Central memory CD4-positive, alpha-beta T cell (primary cell): Measurements from ENCODE around the gene VASN.
A peak's percentile ranks its signal among the peaks of the same experiment; 100 is the strongest.
"Not testable (repeated sequence)": the region's sequence is repeated elsewhere in the genome, so short reads cannot be mapped to it uniquely, and the experiment has no call there.

Experiments used
- DNase-seq: peaks from one replicate; pipeline ENCODE4 v3.0.0; 2022
- total RNA-seq, 3 experiments: gene quantifications; one replicate each; lab custom pipeline; 2026; lab: John Stamatoyannopoulos, UW

The VASN gene
- 0.14 to 3.1 (median 0.44) reads per million in 3 experiments for total RNA-seq

DNA sequence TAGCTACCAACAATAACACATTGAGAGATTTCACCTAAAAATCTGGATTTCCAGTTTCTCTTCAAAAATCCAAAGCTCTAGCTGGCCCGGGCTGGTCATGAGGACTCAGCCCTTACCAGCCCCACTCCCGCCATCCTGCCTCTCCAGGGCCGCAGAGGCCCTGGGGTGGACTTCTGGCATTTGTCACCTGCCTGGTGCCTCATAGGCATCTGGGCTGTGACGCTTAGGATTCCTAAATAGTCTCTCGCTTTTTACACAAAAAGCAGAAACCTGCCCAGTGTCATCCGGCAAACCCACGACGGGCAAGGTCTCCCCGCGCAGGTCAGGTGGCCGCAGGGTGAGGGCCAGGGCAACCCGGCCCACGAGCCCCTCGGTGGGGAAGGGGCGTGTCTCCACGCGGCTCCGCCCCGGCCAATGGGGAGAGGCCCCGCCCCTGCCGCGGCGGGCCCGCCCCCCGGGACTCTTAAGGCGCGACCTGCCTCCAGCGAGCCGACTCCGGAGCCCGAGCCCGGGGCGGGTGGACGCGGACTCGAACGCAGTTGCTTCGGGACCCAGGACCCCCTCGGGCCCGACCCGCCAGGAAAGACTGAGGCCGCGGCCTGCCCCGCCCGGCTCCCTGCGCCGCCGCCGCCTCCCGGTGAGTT lies at the start of gene VASN:
TSS of gene VASN (plus strand) at position 492 of the 644 bp plus-strand sequence. CDS start 9,030 bp downstream, outside the sequence.
- peak; percentile 69 for DNase-seq

DNA sequence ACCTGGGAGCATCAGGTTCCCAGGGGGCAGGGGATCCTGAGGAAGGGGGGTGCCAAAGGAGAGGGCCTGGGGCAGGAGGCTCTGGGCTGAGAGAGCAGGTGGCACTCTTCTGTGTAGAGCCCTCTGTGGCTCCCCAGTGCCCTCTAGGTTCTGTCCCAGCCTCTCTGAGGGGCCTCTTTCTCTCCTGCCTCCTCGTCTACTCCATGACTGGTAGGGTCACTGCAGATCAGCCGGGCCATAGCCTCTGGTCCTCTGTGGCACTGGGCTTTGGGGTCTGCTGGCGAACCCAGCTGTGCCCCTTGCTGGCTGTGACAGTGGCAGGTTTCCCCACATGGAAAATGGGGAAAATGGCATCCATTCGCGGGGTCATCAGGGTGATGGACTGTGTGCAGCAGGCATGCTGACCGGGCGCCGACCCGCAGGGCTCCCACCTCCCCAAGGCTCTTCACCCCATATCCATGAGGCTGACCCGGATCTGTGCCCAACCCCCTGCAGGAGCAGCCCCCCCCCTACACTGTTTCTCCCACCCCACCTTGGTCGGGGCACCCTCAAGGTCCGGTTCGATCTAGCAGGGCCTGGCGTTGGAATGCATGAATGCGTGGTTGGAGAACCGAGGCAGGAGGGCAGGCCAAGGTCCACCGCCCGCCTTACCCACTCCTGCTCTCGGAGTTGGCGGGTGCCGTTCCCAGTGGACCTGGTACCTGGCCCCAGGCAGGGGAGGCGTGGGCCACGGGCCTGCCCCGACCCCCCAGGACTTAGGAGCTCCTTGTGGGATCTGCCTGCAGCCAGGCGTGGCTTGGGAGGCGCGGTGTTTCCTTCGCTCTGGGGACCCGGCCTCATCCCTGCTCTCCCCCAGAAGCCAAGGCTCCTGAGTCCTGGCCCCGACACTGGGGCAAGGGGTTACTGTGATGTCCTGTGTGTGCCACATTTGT lies 49.3 kb upstream of the VASN start:
- DNase-seq, result no peak

- no peak for DNase-seq
Measured at GRCh38 chr16:4323071-4323844, 48.4 kb upstream of the VASN start.

DNA sequence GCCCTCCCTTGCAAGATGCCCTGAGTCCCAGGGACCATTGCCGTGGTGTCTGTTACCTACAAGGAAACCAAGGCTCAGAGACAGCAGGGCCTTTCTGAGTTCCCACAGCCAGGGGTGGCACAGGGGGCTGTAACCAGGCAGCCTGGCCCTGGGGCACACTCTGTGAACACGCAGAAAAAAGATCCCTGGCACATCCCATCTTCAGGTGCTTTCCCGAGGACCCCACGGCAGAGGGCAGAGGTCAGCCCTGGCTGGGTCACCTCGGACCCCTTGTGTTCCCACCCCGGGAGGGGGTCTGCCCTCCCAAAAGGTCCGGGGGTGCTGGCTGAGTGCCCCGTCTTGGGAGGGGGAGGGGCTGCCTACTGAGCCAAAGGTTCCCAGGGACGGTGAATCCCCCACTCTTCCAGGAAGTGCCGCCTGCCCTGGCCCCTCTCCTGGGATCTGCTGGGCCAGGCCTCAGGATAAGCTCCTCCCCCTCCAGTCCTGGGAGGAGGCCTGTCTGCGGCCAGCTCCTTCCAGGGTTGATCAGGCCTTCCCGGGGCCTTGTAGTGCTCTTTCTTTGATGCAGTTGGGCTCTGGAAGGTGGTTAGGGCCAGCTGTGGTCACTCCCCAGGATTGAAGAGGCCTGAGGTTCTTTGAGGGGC lies 47.7 kb upstream of the VASN start:
- DNase-seq, result no peak

GRCh38 chr16:4324492-4325252 lies 47.0 kb upstream of the VASN start:
- DNase-seq, result no peak

GRCh38 chr16:4325253-4325758 lies 46.3 kb upstream of the VASN start:
- no peak for DNase-seq

GRCh38 chr16:4327386-4328045 lies 44.1 kb upstream of the VASN start:
- no peak for DNase-seq

GRCh38 chr16:4328046-4328781 lies 43.4 kb upstream of the VASN start:
- peak; percentile 42 for DNase-seq

DNA sequence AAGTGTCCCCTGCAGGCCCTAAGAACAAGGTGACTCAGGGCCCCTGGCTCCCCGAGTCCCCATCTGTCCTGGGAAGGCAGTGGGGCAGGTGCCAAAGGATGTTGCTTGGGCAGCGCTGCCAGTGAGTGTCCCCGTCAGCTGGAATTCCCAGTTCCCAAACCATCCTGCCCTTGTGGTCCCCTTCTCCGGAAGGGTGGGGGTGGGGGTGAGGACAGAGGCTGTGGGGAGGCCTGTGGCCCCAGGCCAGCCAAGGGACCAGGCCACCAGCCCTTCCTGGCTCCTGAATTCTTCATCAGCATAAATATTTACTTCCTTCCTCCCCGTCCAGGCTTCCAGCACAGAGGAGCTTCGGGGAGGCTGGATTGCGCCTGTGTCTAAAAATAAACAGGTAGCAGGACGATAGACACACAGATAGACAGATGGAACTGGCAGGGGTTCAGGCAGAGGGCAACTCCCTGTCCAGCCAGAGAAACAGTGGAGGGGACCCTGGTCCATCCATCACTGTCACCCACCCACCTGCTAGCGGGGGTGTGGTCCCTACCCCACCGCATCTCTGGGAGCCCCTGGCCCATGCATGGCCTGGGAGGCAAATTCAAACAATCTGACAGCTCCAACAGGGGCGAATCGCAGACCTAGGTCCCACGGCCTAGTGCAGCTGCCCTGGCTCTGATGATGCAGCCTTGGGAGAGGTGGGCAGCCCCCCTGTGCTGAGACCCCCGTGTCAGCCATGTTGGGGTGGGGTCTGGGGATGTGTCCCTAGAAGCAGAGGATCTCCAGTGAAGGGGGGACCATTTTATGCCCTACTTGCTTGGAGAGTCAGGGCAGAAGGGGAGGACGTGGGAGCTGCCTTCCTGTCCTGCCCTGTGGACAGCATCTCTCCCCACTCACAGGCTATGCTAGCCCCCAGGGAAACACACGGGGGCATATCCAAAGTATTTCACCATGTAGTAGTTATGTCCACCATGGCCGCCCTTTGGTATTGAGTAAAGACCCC lies 42.6 kb upstream of the VASN start:
- no peak for DNase-seq

- DNase-seq, result peak; percentile 54
Measured at GRCh38 chr16:4330277-4330874, 41.3 kb upstream of the VASN start.

GRCh38 chr16:4332083-4332482 lies 39.6 kb upstream of the VASN start:
- no peak for DNase-seq

DNA sequence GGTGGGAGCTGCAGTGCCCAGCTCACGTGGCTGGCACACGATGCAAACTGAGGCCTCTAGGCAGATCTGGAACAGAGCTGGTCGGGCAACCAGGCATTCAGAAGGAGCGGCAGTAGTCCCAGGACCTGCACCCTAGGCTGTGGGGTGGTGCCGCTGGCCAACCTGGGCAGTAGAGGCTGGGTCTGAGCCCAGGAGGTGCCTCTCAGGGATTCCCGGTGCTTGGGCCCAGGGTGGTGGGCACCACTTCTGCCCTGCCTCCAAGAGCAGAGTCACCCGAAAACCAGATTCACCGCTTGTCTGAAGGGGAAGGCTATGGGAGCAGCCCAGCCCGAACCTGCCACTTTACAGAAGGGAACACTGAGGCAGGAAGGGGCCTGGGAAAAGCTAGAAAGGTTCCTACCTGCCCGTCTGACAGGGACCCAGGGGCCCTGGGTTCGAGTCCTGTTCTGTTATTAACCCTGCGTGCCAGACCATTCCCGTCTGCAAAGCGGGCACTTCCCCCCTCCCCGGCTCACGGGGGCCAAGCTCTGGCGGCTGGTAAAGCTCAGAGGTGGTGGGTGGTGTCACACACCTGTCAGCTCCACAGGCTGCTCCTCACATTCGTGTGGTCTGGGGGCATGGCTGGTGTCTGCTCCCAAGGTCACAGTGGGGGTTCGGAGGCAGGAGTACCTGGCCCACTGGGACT lies 38.9 kb upstream of the VASN start:
- DNase-seq, result no peak

GRCh38 chr16:4333308-4333638 lies 38.4 kb upstream of the VASN start:
- DNase-seq, result no peak

DNA sequence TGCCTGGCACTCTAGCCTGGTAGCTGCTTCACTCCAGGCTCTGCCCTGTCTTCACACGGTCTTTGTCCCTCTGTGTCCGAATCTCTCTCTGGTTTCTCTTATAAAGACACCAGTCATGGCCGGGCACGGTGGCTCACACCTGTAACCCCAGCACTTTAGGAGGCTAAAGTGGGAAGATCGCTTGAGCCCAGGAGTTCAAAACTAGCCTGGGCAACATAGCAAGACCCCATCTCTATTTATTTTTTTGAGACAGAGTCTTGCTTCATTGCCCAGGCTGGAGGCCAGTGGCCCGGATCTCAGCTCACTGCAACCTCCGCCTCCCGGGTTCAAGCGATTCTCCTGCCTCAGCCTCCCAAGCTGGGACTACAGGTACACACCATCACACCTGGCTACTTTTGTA lies 37.9 kb upstream of the VASN start:
- not testable (repeated sequence) for DNase-seq

- DNase-seq, result no peak
Measured at GRCh38 chr16:4334724-4335495, 36.7 kb upstream of the VASN start.

DNA sequence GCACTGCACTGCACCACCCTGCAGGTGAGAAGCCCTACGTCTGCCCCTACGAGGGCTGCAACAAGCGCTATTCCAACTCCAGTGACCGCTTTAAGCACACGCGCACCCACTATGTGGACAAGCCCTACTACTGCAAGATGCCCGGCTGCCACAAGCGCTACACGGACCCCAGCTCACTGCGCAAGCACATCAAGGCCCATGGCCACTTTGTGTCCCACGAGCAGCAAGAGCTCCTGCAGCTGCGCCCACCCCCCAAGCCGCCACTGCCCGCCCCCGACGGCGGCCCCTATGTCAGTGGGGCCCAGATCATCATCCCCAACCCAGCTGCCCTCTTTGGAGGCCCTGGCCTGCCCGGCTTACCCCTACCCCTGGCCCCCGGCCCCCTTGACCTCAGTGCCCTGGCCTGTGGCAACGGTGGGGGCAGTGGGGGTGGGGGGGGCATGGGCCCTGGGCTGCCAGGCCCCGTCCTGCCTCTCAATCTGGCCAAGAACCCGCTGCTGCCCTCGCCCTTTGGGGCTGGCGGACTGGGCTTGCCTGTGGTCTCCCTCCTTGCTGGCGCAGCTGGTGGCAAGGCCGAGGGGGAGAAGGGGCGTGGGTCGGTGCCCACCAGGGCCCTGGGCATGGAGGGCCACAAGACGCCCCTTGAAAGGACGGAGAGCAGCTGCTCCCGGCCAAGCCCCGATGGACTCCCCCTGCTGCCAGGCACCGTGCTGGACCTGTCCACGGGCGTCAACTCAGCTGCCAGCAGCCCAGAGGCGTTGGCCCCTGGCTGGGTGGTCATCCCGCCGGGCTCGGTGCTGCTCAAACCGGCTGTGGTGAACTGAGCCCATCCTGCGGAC lies 34.7 kb upstream of the VASN start:
- DNase-seq, result no peak
